Measurements from ENCODE around the gene DGKI.
"Not testable (repeated sequence)": the region's sequence is repeated elsewhere in the genome, so short reads cannot be mapped to it uniquely, and the experiment has no call there.

Gene DGKI

DNA sequence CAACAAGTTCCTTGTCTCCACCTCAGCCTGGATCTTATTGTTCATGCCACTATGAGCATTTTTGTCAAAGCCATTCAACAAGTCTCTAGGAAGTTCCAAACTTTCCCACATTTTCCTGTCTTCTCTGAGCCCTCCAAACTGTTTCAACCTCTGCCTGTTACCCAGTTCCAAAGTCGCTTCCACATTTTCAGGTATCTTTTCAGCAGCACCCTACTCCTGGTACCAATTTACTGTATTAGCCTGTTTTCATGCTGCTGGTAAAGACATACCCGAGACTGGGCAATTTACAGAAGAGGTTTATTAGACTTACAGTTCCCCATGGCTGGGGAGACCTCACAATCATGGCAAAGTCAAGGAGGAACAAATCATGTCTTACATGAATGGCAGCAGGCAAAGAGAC lies 13.8 kb downstream of the DGKI start:
- H2AFZ ChIP-seq (ENCODE audit: low read length); H2BK12ac ChIP-seq (ENCODE audit: low read length); H4K91ac ChIP-seq (ENCODE audit: low read depth, low read length, poor library complexity); H3K27me3 ChIP-seq (ENCODE audit: control insufficient read depth in 3 of 3, insufficient read depth in 3 of 3, low read depth in 1 of 3, low read length in 3 of 3); H3K18ac ChIP-seq (ENCODE audit: low read length); H4K8ac ChIP-seq (ENCODE audit: low read depth, low read length); H3K4me1 ChIP-seq (ENCODE audit: control insufficient read depth in 2 of 2, insufficient read depth in 1 of 2, low read depth in 1 of 2, low read length in 2 of 2); H3K4ac ChIP-seq (ENCODE audit: low read length); H3K4me2 ChIP-seq (ENCODE audit: insufficient read depth, low read length, poor library complexity, severe bottlenecking); H2AK5ac ChIP-seq (ENCODE audit: low read depth, low read length); DNase-seq (ENCODE audit: low spot score); H2BK5ac ChIP-seq (ENCODE audit: low read length); H3K79me1 ChIP-seq (ENCODE audit: low read depth, low read length); H3K14ac ChIP-seq (ENCODE audit: low read length); H3K36me3 ChIP-seq (replicated peaks in 1 of 2; ENCODE audit: control insufficient read depth in 2 of 2, insufficient read depth in 2 of 2, low read length in 2 of 2); H3K4me3 ChIP-seq (ENCODE audit: low read length in 2 of 2); H3K27ac ChIP-seq (replicated peaks; ENCODE audit: low read length); H3K9ac ChIP-seq (ENCODE audit: low read depth, low read length, poor library complexity); H2BK15ac ChIP-seq (ENCODE audit: low read length); H3K23ac ChIP-seq (ENCODE audit: low read depth, low read length, poor library complexity); H2BK120ac ChIP-seq (ENCODE audit: low read depth, low read length): not testable (repeated sequence)
- WGBS, 2 donors (ENCODE audit: extremely low coverage in 2 of 2, insufficient read length in 2 of 2, insufficient replicate concordance in 1 of 2) = no CpG with 5 or more reads among the region's 2 CpGs
- peaks cover 10 to 12% of the 10 kb centered on the region in 2 donors for H3K9me3 ChIP-seq (replicated peaks in 1 of 2; ENCODE audit: control insufficient read depth in 2 of 2, insufficient read depth in 1 of 2, low read depth in 1 of 2, low read length in 2 of 2)

DNA sequence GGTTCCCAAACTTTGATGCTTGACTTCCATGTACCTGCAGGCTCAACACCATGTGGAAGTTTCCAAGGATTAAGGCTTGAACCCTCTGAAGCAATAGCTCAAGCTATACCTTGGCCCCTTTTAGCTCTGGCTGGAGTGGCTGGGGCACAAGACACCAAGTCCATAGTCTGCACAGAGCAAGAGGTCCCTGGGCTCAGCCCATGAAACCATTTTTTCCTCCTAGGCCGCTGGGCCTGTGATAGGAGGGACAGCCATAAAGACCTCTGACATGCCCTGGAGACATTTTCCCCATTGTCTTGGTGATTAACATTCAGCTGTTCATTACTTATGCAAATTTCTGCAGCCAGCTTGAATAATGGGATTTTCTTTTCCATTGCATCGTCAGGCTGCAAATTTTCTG lies 14.4 kb downstream of the DGKI start:
- Histone ChIP-seq H2BK15ac (ENCODE audit: low read length) (no peak overlapping the region), H3K4me2 (ENCODE audit: insufficient read depth, low read length, poor library complexity, severe bottlenecking) (no peak overlapping the region), H3K18ac (ENCODE audit: low read length) (no peak overlapping the region), H2AFZ (ENCODE audit: low read length) (no peak overlapping the region), H3K14ac (ENCODE audit: low read length) (no peak overlapping the region), H3K9me3 (replicated peaks in 1 of 2; ENCODE audit: control insufficient read depth in 2 of 2, insufficient read depth in 1 of 2, low read depth in 1 of 2, low read length in 2 of 2) (peaks cover 10 to 12% of the 10 kb centered on the region in 2 donors), H3K9ac (ENCODE audit: low read depth, low read length, poor library complexity) (no peak overlapping the region), H3K4me3 (ENCODE audit: low read length in 2 of 2) (no peak overlapping the region), H3K27ac (replicated peaks; ENCODE audit: low read length) (no peak overlapping the region), H3K79me1 (ENCODE audit: low read depth, low read length) (no peaks in the 10 kb centered on the region), H3K27me3 (ENCODE audit: control insufficient read depth in 3 of 3, insufficient read depth in 3 of 3, low read depth in 1 of 3, low read length in 3 of 3) (no peaks in the 10 kb centered on the region), H2BK5ac (ENCODE audit: low read length) (no peak overlapping the region), H3K4me1 (ENCODE audit: control insufficient read depth in 2 of 2, insufficient read depth in 1 of 2, low read depth in 1 of 2, low read length in 2 of 2) (no peaks in the 10 kb centered on the region), H2BK120ac (ENCODE audit: low read depth, low read length) (no peak overlapping the region), H2BK12ac (ENCODE audit: low read length) (no peak overlapping the region), H4K8ac (ENCODE audit: low read depth, low read length) (no peak overlapping the region), H3K23ac (ENCODE audit: low read depth, low read length, poor library complexity) (no peak overlapping the region), H2AK5ac (ENCODE audit: low read depth, low read length) (no peak overlapping the region), H3K36me3 (replicated peaks in 1 of 2; ENCODE audit: control insufficient read depth in 2 of 2, insufficient read depth in 2 of 2, low read length in 2 of 2) (peaks cover 0 to 3% of the 10 kb centered on the region in 2 donors), H3K4ac (ENCODE audit: low read length) (no peak overlapping the region), H4K91ac (ENCODE audit: low read depth, low read length, poor library complexity) (no peak overlapping the region)
- DNase-seq (ENCODE audit: low spot score) = no peak
- no CpG with 5 or more reads among the region's 2 CpGs for WGBS, 2 donors (ENCODE audit: extremely low coverage in 2 of 2, insufficient read length in 2 of 2, insufficient replicate concordance in 1 of 2)

DNA sequence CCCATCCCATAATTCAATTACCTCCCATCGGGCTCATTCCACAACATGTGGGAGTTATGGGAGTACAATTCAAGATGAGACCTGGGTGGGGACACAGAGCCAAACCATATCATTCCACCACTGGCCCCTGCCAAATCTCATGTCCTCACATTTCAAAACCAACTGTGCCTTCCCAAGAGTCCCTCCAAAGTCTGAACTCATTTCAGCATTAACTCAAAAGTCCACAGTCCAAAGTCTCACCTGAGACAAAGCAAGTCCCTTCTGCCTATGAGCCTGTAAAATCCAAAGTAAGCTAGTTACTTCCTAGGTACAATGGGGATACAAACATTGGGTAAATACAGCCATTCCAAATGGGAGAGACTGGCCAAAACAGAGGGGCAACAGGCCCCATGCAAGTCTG lies 15.2 kb downstream of the DGKI start:
- not testable (repeated sequence) for H3K4me1 ChIP-seq (ENCODE audit: control insufficient read depth in 2 of 2, insufficient read depth in 1 of 2, low read depth in 1 of 2, low read length in 2 of 2); H3K27ac ChIP-seq (replicated peaks; ENCODE audit: low read length); H3K14ac ChIP-seq (ENCODE audit: low read length); H3K4ac ChIP-seq (ENCODE audit: low read length); H2BK120ac ChIP-seq (ENCODE audit: low read depth, low read length); H2BK15ac ChIP-seq (ENCODE audit: low read length); DNase-seq (ENCODE audit: low spot score); H3K9ac ChIP-seq (ENCODE audit: low read depth, low read length, poor library complexity); H3K18ac ChIP-seq (ENCODE audit: low read length); H2BK5ac ChIP-seq (ENCODE audit: low read length); H3K4me2 ChIP-seq (ENCODE audit: insufficient read depth, low read length, poor library complexity, severe bottlenecking); H3K4me3 ChIP-seq (ENCODE audit: low read length in 2 of 2); H3K27me3 ChIP-seq (ENCODE audit: control insufficient read depth in 3 of 3, insufficient read depth in 3 of 3, low read depth in 1 of 3, low read length in 3 of 3); H4K8ac ChIP-seq (ENCODE audit: low read depth, low read length); H3K23ac ChIP-seq (ENCODE audit: low read depth, low read length, poor library complexity); H4K91ac ChIP-seq (ENCODE audit: low read depth, low read length, poor library complexity); H2AK5ac ChIP-seq (ENCODE audit: low read depth, low read length); H3K79me1 ChIP-seq (ENCODE audit: low read depth, low read length); H3K36me3 ChIP-seq (replicated peaks in 1 of 2; ENCODE audit: control insufficient read depth in 2 of 2, insufficient read depth in 2 of 2, low read length in 2 of 2); H2BK12ac ChIP-seq (ENCODE audit: low read length); H2AFZ ChIP-seq (ENCODE audit: low read length)
- no CpG with 5 or more reads among the region's 1 CpG for WGBS, 2 donors (ENCODE audit: extremely low coverage in 2 of 2, insufficient read length in 2 of 2, insufficient replicate concordance in 1 of 2)
- peaks cover 10 to 12% of the 10 kb centered on the region in 2 donors for H3K9me3 ChIP-seq (replicated peaks in 1 of 2; ENCODE audit: control insufficient read depth in 2 of 2, insufficient read depth in 1 of 2, low read depth in 1 of 2, low read length in 2 of 2)

DNA sequence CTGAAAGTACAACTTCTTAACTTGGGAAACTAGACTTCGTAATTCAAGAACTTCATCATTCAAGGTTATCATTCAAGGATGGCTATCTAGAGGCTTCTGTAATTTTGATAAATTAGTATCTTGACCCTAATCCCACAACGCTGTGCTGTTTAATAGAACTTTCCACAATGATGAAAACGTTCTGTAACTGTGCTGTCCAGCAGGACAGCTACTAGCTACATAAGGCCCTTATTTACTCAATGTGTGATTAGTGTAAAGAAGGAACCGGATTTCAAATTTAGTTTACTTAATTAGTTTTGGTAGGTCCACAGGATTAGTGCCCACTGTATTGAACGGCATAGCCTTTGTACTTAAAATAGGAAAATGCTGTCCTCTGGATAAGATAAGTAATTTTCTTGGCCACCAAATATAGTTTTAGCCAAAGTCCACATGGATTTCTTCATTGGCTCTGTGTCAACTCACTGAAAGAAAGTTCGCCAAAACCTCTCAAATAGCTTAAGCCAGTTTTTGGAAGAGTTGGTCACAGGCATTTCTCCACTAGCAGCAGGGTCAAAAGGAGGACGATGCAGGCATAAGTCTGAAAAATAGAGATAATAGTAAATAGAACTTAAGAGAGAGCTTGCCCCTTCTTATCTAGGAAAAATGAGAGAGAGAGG lies 17.3 kb downstream of the DGKI start:
- Histone ChIP-seq H3K23ac (ENCODE audit: low read depth, low read length, poor library complexity) (no peak overlapping the region), H3K14ac (ENCODE audit: low read length) (no peak overlapping the region), H3K9ac (ENCODE audit: low read depth, low read length, poor library complexity) (no peak overlapping the region), H3K4me2 (ENCODE audit: insufficient read depth, low read length, poor library complexity, severe bottlenecking) (no peak overlapping the region), H3K27me3 (ENCODE audit: control insufficient read depth in 3 of 3, insufficient read depth in 3 of 3, low read depth in 1 of 3, low read length in 3 of 3) (no peaks in the 10 kb centered on the region), H3K4me3 (ENCODE audit: low read length in 2 of 2) (no peak overlapping the region), H2BK5ac (ENCODE audit: low read length) (no peak overlapping the region), H2AFZ (ENCODE audit: low read length) (no peak overlapping the region), H3K4ac (ENCODE audit: low read length) (no peak overlapping the region), H2AK5ac (ENCODE audit: low read depth, low read length) (no peak overlapping the region), H3K18ac (ENCODE audit: low read length) (no peak overlapping the region), H2BK120ac (ENCODE audit: low read depth, low read length) (no peak overlapping the region), H3K9me3 (replicated peaks in 1 of 2; ENCODE audit: control insufficient read depth in 2 of 2, insufficient read depth in 1 of 2, low read depth in 1 of 2, low read length in 2 of 2) (peaks cover 10 to 12% of the 10 kb centered on the region in 2 donors), H3K79me1 (ENCODE audit: low read depth, low read length) (no peaks in the 10 kb centered on the region), H3K36me3 (replicated peaks in 1 of 2; ENCODE audit: control insufficient read depth in 2 of 2, insufficient read depth in 2 of 2, low read length in 2 of 2) (peaks cover 0 to 3% of the 10 kb centered on the region in 2 donors), H2BK12ac (ENCODE audit: low read length) (no peak overlapping the region), H4K91ac (ENCODE audit: low read depth, low read length, poor library complexity) (no peak overlapping the region), H4K8ac (ENCODE audit: low read depth, low read length) (no peak overlapping the region), H2BK15ac (ENCODE audit: low read length) (no peak overlapping the region), H3K4me1 (ENCODE audit: control insufficient read depth in 2 of 2, insufficient read depth in 1 of 2, low read depth in 1 of 2, low read length in 2 of 2) (peaks cover 0 to 2% of the 10 kb centered on the region in 2 donors), H3K27ac (replicated peaks; ENCODE audit: low read length) (no peak overlapping the region)
- no CpG with 5 or more reads among the region's 7 CpGs for WGBS, 2 donors (ENCODE audit: extremely low coverage in 2 of 2, insufficient read length in 2 of 2, insufficient replicate concordance in 1 of 2)
- no peak for DNase-seq (ENCODE audit: low spot score)

Data from neuronal stem cell (in vitro differentiated cells).